NCI-H510A (cell line): ENCODE data around the gene BCAP31.
"Not testable (repeated sequence)": the region's sequence is repeated elsewhere in the genome, so short reads cannot be mapped to it uniquely, and the experiment has no call there.

Experiments used
- DNase-seq: peaks from one replicate; lab custom pipeline; 2025; lab: John Stamatoyannopoulos, UW

Gene BCAP31

GRCh38 chrX:153709726-153710674, 14.2 kb downstream of the BCAP31 start:
- DNase-seq = no peak

- no peak for DNase-seq
These were observed 15.8 kb downstream of the BCAP31 start for GRCh38 chrX:153708415-153708814.

GRCh38 chrX:153707406-153707805, 16.8 kb downstream of the BCAP31 start:
- no peak for DNase-seq

GRCh38 chrX:153706799-153707198, 17.4 kb downstream of the BCAP31 start:
- no peak for DNase-seq

- not testable (repeated sequence) for DNase-seq
These were observed 18.7 kb downstream of the BCAP31 start for GRCh38 chrX:153705403-153706060.

GRCh38 chrX:153704631-153705402, 19.4 kb downstream of the BCAP31 start:
- not testable (repeated sequence) for DNase-seq

GRCh38 chrX:153704021-153704526, 20.1 kb downstream of the BCAP31 start:
- DNase-seq = no peak

GRCh38 chrX:153703036-153703370, 21.2 kb downstream of the BCAP31 start:
- no peak for DNase-seq

- DNase-seq = no peak
These were observed 21.7 kb downstream of the BCAP31 start for GRCh38 chrX:153702336-153703035.

- no peak for DNase-seq
These were observed 22.5 kb downstream of the BCAP31 start for GRCh38 chrX:153701706-153702105.

GRCh38 chrX:153700967-153701366, 23.2 kb downstream of the BCAP31 start:
- no peak for DNase-seq

GRCh38 chrX:153700376-153700945, 23.7 kb downstream of the BCAP31 start:
- no peak for DNase-seq

GRCh38 chrX:153699784-153700371, 24.3 kb downstream of the BCAP31 start:
- DNase-seq = not testable (repeated sequence)

GRCh38 chrX:153699210-153699783, 24.9 kb downstream of the BCAP31 start:
- DNase-seq = not testable (repeated sequence)

GRCh38 chrX:153697924-153698865, 26.0 kb downstream of the BCAP31 start:
- no peak for DNase-seq

GRCh38 chrX:153696986-153697722, 27.0 kb downstream of the BCAP31 start:
- not testable (repeated sequence) for DNase-seq

- not testable (repeated sequence) for DNase-seq
These were observed 27.6 kb downstream of the BCAP31 start for GRCh38 chrX:153696538-153696937.

GRCh38 chrX:153696100-153696499, 28.1 kb downstream of the BCAP31 start:
- no peak for DNase-seq
